ES-I3 (cell line): ENCODE data around the gene LUC7L2.

ENCODE experiments used
- H3K36me3 ChIP-seq: 2 replicates; pipeline ENCODE4 v1.6.1; 2013; ENCODE audit warnings: mild to moderate bottlenecking, low read length, control low read depth, moderate library complexity; ENCODE audit not compliant: insufficient read depth
- H3K4me1 ChIP-seq: 2 replicates; pipeline ENCODE4 v1.6.1; 2013; ENCODE audit warnings: mild to moderate bottlenecking, control low read depth, low read length; ENCODE audit not compliant: insufficient read depth
- H3K9ac ChIP-seq: 2 replicates; pipeline ENCODE4 v1.6.1; 2013; ENCODE audit warnings: low read depth, mild to moderate bottlenecking, low read length, moderate library complexity
- H3K9me3 ChIP-seq: 2 replicates; pipeline ENCODE4 v1.6.1; 2013; ENCODE audit warnings: mild to moderate bottlenecking, low read length, moderate library complexity; ENCODE audit not compliant: control insufficient read depth, insufficient read depth

The LUC7L2 gene

DNA sequence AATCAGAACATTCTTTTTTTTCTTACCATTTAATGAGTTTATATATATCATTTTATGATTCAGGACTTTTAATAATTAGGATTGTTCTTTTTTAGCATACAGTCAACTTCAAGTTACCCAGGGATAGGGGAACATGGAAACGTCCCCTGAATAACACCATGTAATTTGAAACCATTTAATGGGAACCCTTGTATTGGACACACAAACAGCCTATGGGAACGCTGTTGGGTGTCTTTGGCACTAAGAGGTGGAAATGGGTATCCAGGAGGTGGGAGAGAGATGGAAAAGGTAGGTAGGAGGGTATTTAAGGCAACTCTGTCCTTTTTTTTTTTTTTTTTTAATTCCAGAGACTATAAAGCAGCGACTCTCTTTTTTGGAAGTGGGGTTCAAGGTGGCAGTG is 2.6 kb downstream of the LUC7L2 start:
- no peak overlapping the region for H3K9ac ChIP-seq
- H3K9me3 ChIP-seq: no peaks in the 10 kb centered on the region
- H3K36me3 ChIP-seq: no peaks in the 10 kb centered on the region
- 0 out of 2 replicates have a peak, but pooled peaks cover 6% of the 10 kb centered on the region for H3K4me1 ChIP-seq

DNA sequence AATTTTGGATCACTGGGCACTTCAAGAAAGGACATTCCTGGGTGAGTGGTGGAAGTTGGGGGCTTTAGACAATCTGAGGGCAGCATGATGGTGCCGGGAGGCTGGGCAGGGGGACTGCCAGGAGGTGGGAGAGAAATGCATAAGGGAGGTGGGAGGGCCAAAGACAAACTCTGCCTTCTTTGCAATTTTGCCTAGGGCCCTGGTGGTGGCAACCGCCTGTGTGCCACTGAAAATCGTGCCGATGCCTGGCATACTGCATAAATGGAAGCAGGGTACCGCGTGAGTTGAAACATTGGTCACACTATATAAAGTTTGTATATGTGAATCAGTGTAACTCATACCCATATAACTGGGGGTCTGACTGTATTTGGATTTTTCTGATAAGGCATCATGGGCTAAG is 3.3 kb downstream of the LUC7L2 start:
- H3K9me3 ChIP-seq: no peaks in the 10 kb centered on the region
- H3K9ac ChIP-seq: no peak overlapping the region
- 0 out of 2 replicates have a peak, but pooled peaks cover 6% of the 10 kb centered on the region for H3K4me1 ChIP-seq
- H3K36me3 ChIP-seq: no peaks in the 10 kb centered on the region

DNA sequence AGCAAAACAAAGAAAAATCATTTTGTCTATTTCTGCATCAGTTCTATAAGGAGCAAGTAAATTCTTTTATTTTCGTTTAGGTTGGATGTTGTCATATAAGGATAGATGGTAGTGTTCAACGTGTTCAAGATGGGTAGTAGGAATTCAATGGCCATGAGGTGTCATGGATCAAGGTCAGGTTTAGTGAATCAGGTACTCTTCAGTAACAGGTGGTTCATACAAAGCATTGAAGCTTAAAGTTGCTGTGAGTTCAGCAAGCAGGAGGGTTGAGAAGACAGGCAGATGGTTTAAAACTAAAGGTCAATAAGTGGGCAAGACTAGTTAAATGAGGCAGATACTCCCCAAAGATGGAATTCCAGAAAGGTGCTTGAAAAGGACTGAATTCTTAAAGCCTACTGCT is 5.6 kb downstream of the LUC7L2 start:
- H3K9me3 ChIP-seq: no peaks in the 10 kb centered on the region
- H3K4me1 ChIP-seq: peaks cover 10% of the 10 kb centered on the region
- H3K9ac ChIP-seq: no peak overlapping the region
- H3K36me3 ChIP-seq: no peaks in the 10 kb centered on the region

DNA sequence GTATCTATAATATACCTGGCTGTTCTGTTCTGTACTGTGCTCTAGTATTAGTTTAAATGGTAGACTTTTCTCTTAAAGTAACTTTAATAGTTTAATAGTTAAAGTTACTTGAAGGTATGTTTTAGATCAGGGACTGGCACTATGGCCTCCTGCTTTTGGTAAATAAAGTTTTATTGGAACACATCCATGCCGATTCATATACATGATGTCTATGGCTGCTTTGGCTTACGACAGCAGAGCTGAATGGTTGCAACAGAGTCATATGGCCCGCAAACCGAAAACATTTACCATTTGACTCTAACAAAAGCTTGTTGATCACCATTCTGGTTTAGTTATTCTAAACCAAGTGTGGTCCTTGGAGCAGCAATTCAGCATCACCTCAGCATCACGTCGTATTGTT is 6.7 kb downstream of the LUC7L2 start:
- Histone ChIP-seq H3K9ac (no peak overlapping the region), H3K36me3 (no peaks in the 10 kb centered on the region), H3K4me1 (peaks cover 20% of the 10 kb centered on the region), H3K9me3 (no peaks in the 10 kb centered on the region)

DNA sequence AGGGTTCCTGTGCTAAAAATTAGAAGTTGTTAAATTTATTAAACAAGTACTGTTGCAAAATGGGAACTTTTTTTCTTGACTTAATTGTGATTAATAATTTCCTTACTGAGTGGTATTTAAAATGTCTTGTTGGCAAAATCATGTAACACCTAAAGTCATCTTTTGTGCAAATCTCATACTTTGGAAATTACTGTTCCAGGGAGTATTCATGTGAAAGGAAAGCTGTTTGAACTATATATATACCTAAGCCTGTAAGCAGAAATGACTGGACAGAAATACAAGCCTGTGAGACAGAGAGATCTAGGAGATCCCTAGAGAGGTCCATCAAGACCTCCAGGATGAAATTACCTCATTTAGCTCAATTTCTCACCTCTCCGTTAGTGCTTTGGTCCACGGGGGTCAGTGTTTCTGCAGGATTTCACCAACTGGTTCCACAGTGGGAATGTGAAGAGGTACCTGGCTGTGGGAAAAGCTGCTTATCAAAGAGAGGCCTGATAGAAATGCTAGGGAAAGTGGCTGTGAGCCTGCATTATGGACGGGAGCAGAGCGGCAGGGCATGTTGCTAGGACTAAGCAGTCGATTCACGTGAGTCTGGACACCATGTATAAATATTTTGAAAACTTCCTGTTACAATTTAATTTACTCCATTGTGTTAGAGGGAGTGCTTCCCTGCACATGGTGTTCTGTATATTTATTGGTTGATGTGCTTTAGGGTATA is 7.9 kb downstream of the LUC7L2 start:
- peaks cover 15% of the 10 kb centered on the region for H3K4me1 ChIP-seq
- H3K36me3 ChIP-seq: no peaks in the 10 kb centered on the region
- no peak overlapping the region for H3K9ac ChIP-seq
- no peaks in the 10 kb centered on the region for H3K9me3 ChIP-seq

DNA sequence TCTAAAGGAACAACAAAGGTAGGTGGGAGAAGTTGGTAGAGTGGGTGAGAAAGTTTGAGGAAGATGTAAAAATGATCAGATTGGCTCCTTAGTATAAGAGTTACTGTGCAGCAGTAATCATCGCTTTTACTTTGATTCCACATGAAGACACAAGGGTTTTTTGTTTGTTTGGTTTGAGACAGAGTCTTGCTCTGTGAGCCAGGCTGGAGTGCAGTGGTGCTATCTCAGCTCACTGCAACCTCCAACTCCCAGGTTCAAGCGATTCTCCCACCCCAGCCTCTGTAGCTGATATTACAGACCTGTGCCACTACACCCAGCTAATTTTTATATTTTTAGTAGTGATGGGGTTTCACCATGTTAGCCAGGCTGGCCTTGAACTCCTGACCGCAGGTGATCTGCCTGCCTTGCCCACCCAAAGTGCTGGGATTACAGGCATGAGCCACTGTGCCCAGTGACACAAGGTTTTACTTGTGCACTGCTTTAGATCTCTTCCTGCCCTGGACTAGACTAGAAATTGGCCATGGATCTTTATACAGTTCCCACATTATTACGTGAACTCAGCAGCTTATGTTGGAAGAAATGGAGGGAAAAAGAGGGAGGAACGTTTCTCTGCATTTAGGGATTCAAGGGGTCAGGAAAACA is 10.7 kb downstream of the LUC7L2 start:
- peaks cover 14% of the 10 kb centered on the region for H3K4me1 ChIP-seq
- H3K9me3 ChIP-seq: no peaks in the 10 kb centered on the region
- no peak overlapping the region for H3K9ac ChIP-seq
- no peaks in the 10 kb centered on the region for H3K36me3 ChIP-seq

DNA sequence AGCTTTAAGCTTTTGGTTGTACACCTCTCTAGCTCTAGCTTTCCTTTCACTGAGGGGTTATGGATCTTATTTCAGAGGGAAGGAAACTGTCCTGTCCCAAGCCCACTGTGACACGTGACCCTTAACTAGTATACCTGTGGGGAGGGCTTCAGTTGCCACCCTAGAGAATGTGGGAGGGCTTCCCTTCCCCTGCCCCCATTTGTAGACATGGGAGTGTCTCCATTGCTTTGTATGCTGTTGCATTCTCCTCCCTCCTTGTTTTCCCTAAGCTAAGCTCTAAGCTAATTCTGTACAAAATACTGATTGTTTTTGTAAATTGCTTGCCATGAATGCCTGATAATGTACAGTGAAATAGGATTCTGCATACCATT is 11.2 kb downstream of the LUC7L2 start:
- Histone ChIP-seq H3K36me3 (no peaks in the 10 kb centered on the region), H3K9me3 (no peaks in the 10 kb centered on the region), H3K9ac (no peak overlapping the region), H3K4me1 (peaks cover 14% of the 10 kb centered on the region)

DNA sequence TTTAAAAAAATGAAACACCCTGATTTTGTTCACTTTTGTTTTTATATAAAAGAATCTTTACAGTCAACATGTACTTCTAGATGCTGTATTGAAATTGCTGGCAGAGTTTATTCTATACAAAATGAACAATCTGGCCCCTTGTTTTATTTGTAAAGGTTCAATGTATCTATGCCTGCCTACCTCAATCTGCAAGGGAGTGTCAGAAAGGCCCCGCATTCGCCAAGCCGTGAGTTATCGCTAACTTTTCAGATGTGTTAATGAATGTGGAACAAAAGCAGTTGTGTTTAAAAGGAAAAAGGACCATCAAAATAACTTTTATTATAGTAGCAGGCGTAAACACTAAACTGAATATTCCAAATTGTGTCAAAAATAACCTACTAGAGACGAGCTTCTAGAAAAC is 14.6 kb downstream of the LUC7L2 start:
- peaks cover 3% of the 10 kb centered on the region; the same call in 1 of the 2 replicates for H3K36me3 ChIP-seq

DNA sequence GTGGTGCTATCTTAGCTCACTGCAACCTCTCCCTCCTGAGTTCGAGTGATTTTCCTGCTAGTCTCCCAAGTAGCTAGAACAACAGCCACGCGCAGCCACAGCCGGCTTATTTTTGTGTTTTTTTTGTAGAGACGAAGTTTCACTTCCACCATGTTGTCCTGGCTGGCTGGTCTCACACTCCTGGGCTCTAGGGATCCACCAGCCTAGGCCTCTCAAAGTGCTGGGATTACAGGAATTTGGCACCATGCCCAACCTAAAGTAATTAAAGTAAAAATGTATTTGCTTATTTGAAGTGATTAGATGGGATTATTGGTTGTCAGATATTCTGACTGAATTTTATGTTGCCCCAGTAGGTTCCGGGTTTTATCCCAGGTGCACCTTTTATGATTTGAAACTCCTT is 22.7 kb downstream of the LUC7L2 start:
- H3K4me1 ChIP-seq: no peaks in the 10 kb centered on the region
- H3K9ac ChIP-seq: no peak overlapping the region
- no peaks in the 10 kb centered on the region for H3K9me3 ChIP-seq
- H3K36me3 ChIP-seq: peaks cover 4% of the 10 kb centered on the region; the same call in 1 of the 2 replicates

More for the DNA sequence above, 14.6 kb downstream of the LUC7L2 start:
- Histone ChIP-seq H3K9ac (no peak overlapping the region), H3K9me3 (no peaks in the 10 kb centered on the region), H3K4me1 (peaks cover 14% of the 10 kb centered on the region)

DNA sequence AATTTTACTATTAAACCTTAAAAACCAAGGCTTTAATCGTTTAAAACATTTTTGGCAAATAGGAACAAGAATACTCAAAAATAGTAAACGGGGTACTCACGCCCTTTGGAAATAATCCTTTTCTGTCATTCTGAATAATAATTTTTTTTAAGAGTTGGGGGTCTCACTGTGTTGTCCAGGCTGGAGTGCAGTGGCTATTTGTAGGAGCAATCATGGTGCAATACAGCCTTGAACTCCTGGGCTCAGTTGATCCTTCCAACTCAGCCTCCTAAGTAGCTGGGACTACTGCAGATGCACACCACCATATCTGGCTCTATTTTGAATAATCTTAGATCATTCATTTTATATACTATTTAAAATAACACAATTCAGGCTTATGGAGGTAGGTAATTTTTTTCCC is 24.9 kb downstream of the LUC7L2 start:
- H3K36me3 ChIP-seq: no peaks in the 10 kb centered on the region
- H3K4me1 ChIP-seq: no peaks in the 10 kb centered on the region

DNA sequence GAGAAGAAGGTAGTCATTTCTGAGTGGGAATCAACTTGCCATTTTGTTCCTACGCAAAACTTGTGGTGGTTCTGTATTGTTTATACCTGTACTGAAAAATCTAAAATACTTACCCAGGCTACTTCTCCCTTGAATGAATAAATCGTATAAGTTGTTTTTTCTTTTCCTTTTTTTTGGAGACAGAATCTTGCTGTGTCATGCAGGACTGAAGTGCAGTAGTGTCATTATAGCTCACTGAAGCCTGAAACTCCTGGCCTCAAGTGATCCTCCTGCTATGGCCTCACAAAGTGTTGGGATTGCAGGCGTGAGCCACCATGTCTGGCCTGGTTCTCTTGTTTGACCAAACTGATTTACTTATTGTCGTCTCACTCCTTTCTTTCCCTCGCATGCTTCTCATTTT is 27.9 kb downstream of the LUC7L2 start:
- H3K36me3 ChIP-seq: no peaks in the 10 kb centered on the region
- no peak overlapping the region for H3K9ac ChIP-seq
- H3K4me1 ChIP-seq: no peaks in the 10 kb centered on the region
- H3K9me3 ChIP-seq: no peaks in the 10 kb centered on the region

More for the DNA sequence above, 24.9 kb downstream of the LUC7L2 start:
- no peaks in the 10 kb centered on the region for H3K9me3 ChIP-seq
- H3K9ac ChIP-seq: no peak overlapping the region

DNA sequence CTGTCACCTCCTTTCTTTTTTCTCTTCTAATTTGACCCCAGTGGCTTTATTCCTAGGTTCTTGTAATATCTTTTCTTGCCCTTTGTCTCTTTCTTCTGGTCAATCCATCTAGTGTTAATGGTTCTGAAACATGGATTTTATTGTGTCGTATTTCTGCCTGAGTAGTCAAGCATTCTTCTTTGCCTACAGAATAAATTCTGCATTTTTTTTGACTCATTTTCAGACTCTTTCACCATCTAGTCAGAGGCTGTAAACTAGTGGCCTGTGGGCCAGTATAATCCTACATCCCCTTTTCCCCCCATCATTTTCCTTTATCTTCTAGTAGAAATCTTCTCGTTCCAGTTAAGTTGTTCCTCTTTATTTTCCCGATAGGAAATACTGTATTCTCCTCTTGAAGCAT is 29.4 kb downstream of the LUC7L2 start:
- Histone ChIP-seq H3K9me3 (no peaks in the 10 kb centered on the region), H3K36me3 (no peaks in the 10 kb centered on the region)

DNA sequence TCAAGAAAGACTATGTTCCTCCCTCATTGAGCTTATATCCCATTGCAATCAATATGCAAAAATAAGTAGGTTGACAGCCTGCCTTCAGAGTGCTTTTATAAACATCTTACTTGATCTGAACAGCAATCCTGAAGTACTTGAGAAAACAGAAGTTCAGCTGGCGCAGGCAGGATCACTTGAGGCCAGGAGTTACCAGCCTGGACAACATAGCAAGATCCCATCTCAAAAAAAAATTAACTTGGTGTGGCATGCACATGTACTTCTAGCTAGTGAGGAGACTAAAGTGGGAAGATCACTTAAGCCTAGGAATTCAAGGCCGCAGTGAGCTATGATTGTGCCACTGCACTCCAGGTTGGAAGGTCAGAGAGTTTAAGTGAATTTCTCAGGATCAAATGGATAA is 30.1 kb downstream of the LUC7L2 start:
- Histone ChIP-seq H3K9ac (no peak overlapping the region), H3K9me3 (no peaks in the 10 kb centered on the region), H3K4me1 (no peaks in the 10 kb centered on the region), H3K36me3 (no peaks in the 10 kb centered on the region)

More for the DNA sequence above, 29.4 kb downstream of the LUC7L2 start:
- Histone ChIP-seq H3K9ac (no peak overlapping the region), H3K4me1 (no peaks in the 10 kb centered on the region)

DNA sequence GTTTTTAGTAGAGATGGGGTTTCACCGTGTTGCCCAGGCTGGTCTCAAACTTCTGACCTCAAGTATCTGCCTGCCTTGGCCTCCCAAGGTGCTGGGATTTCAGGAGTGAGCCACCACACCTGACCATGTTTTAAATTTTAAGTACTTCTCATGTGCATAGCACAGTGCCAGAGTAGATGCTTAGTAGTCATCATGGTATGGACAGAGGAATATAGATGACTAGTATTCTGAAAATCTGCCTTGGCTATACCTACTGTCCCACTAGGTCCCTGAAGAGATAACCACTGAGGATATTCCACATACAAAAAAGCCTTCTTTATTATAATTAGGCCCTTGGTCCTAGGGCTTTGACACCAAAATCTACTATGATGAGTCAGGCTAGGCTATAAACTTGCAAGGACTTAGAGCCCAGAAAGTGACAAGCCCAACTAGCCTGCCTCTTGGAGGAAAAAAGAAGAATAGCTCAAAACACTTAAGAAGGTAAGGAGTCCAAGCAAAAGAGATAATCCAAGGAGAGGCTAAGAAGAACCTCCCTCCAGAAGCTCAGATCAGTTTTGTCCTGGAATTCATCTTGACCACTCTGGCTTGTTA is 34.0 kb downstream of the LUC7L2 start:
- Histone ChIP-seq H3K4me1 (no peaks in the 10 kb centered on the region), H3K9ac (no peak overlapping the region), H3K36me3 (0 out of 2 replicates have a peak, but pooled peaks cover 4% of the 10 kb centered on the region), H3K9me3 (no peaks in the 10 kb centered on the region)

DNA sequence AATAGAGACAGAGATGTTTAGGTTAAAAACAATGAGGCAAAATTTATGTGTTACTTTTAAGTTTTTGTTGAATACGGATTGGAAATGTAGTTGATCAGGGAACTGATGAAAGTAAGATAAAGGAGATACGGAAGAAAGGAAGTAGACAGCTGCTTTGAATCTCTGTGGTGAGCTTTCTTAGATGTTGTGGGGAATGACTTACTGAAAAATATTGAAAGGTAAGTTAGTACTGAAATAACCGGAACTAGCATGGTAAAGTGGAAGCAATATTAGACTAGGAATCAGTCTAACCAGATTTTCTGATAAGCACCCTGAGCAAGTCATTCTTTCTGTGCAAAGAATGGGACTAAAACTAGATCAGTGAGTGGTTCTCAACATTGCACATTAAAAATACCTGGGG is 34.8 kb downstream of the LUC7L2 start:
- H3K4me1 ChIP-seq: no peaks in the 10 kb centered on the region
- no peaks in the 10 kb centered on the region for H3K9me3 ChIP-seq
- H3K36me3 ChIP-seq: 0 out of 2 replicates have a peak, but pooled peaks cover 4% of the 10 kb centered on the region
- H3K9ac ChIP-seq: no peak overlapping the region
